Midbrain (tissue), 1 donor: ENCODE results near the gene KRT34.
"Not testable (repeated sequence)": the region's sequence is repeated elsewhere in the genome, so short reads cannot be mapped to it uniquely, and the experiment has no call there.

ENCODE experiments used
- DNase-seq: peaks from one replicate; lab custom pipeline; 2025; lab: John Stamatoyannopoulos, UW

Gene KRT34

DNA sequence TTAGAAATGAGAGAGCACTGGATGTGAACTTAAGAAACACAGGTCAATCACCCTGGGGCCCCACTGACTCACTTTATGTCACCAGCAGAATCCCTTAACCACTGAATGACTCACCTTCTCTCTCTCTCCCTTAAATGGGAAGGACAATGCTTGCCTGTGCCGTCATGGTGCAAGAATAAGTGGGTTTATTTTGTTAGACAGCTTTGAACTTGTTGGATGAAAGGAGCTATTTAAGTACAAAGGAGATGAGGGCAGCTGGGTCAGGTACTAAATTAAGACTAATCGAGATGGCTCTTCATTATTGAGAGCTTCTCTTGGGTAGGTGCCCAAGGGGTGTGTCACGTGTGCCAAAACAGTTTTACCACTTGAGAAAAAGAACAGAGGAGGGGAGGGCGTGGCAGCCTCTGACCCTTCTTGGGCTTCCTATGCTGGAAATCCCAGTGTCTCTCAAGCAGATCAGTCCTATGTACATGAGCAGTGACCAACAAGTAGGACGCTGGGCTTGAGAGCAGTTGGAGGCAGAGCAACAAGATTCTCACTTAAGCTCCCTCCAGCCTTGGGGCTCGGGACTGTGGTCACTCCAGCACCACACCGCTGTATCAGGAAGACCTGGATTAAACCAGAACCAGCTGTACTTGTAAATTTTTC lies 22.0 kb upstream of the KRT34 start:
- DNase-seq, result no peak

DNA sequence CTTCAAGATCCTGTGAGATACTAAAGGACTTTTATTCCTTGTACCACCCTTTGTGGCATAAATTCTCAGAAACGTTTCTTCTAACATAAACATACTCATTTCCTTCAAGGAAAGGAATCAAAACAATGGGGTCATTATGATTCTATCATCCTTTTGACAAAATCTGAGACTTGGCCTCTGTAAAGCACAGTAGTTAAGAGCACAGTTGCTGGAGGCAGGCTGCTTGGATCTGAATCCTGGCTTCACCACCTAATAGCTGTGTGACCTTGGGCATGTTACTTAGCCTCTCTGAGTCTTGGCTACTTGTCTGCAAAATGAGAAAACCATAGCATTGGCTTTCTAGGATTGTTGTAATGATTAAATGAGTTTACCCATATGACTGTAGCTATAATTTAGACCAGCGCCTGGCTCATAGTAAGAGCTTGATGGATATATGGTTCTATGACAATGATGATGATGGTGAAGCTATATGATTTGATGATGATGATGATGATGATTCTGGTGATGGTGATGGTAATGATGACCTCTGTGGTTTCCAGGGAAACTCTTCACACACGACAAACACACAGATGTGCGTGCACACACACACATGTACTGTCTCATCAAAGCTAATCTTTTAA lies 21.4 kb upstream of the KRT34 start:
- no peak for DNase-seq

DNA sequence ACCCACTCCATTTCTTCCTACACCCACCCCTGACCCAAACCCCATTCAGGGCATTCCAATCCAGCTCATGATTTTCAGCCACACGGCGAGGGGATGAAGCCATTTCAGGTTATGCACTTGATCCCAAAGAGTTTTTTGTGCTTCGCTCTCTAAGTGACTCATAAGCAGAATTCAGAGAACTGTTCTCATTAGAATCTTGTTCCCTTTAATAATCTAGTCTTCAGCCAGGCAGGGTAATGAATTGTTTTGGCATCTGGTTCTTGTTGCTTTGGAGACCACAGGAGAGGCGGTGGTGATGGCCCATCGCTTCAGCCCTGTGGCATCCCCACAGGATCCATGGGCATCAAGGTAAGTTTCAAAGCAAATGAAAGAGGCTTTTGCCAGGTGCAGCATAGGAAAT lies 20.1 kb upstream of the KRT34 start:
- no peak for DNase-seq

DNA sequence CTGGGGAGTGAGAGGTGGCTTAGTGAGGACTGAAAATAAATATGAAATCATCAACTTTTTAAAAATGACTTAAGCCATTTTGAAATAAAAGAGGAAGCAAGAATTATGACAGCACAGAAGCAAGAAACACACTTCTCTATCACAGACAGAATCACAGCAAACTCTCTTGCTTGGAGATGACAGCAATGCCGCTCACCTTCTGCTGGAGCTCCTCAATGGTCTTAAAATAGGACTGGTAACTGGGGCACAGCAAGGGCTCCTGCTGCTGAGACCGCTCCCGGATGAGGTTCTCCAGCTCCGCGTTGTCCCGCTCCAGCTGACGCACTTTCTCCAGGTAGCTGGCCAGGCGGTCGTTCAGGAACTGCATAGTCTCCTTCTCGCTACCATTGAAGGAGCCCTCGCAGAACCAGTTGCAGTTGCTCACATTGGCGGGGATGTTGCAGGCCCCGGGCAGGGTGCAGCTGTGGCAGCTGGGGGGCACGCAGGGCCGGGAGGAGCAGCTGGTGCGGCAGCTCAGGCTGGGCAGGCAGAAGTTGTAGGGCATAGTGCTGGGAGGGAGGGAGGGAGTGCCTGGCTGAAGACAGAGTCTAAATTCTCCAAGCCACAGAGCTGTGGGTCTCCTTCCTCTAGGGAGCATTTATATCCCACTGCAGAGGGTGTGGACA lies 15.0 kb upstream of the KRT34 start, which contains the start of gene KRT31:
TSS of gene KRT31 (minus strand) at position 613 of the 665 bp plus-strand sequence. CDS start at position 544, 69 bp downstream.
- DNase-seq, result no peak

DNA sequence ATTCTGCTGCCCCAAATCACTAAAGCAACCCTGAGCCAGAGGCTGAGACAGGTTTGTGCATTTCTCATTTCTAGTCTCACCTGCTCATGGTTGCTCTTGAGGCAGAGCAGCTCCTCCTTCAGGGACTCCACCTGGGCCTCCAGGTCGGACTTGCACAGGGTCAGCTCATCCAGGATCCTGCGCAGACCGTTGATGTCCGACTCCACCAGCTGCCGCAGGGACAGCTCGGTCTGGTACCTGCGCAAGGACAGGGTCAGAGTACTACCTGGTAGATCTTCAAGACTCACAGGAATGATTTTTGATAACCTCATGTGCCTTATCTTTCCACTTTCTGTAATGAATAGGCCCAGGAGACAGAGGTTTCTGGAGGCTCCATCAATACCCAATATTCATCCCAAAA lies 14.2 kb upstream of the KRT34 start:
- no peak for DNase-seq

DNA sequence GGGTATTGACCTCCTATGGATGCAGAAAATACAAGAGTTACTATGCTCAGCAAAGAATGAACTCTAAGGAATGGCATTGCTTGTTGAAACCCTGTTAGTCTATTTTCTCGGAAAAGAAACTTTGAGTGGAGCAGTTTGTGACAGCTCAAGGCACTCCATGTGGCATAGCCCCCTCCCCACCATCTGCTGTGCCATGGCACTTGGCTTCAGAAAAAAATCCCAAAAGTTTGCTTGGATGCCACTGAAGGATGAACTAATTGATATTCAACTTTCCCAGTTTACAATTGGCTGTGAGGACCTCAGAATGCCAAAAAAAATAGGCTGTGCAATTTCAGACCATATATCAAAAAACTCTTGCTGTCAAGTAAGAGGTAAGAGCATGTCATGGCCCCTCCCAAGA lies 13.5 kb upstream of the KRT34 start:
- DNase-seq, result no peak

DNA sequence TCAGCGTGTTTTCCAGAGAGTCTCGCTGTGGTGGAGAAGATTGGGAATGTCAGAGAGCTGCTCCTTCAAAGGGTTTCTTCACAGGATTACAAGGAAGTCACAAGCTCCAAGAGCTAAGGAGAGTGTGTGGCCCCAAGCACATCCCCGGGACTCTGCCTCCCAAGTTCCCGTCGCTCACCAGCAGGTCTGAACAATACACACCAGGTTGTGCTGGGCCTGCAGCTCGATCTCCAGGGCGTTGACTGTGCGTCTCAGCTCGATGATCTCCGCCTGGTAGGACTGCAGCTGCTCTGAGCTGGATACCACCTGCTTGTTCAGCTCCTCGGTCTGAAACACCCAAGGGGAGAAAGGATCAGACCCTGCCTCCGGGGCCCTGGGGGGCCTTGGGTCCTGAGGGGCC lies 12.9 kb upstream of the KRT34 start:
- not testable (repeated sequence) for DNase-seq

DNA sequence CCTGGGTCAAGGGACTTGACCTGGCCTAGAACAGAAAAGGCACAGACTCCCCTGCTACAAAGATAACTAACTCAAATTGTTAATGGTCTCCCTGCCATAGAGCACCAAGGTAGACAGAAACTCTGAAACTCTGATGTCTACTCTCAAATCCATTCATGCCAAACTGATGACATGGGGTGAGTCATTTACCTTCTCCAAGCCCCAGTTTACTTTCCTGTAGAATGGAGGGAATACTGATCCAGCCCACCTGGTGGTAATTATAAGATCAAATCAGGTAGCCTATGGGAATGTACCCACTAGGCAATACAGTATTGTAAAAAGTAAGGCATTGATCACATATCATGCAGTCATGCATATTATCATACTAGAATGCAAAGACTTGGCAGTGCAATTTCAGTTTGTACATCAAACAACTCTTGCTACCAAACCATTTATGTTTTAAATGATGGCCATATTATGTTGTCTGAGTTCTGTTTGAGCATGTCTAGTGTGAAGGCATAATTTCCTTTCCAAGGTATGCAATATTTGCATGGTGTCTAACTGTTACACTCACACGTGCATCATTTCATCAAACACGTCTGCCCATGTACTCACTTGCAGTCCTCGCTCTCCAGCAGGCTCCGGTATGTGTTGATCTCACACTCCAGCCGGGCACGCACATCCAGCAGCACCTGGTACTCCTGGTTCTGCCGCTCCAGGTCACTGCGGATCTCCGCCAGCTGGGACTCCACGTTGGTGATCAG lies 12.3 kb upstream of the KRT34 start:
- no peak for DNase-seq

DNA sequence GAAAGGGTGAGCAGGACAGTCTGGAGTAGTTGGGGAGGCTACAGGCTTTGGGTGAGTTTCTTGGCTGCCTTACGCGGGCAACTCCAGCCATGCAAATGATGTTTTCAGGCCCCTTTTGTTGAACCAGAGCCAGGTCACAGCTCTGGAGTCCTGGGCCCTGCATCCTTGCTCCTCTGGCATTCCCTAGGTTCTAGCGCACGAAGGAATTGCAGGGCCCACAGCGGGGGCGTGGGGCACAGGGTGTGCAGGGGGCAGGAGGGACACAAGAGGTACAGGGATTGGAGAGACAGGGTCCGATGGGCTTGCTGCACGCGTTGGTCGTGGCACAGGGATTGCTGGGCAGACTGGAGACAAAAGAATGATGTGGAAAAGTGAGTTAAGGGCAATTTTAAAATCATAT lies 11.7 kb upstream of the KRT34 start:
- DNase-seq, result no peak

DNA sequence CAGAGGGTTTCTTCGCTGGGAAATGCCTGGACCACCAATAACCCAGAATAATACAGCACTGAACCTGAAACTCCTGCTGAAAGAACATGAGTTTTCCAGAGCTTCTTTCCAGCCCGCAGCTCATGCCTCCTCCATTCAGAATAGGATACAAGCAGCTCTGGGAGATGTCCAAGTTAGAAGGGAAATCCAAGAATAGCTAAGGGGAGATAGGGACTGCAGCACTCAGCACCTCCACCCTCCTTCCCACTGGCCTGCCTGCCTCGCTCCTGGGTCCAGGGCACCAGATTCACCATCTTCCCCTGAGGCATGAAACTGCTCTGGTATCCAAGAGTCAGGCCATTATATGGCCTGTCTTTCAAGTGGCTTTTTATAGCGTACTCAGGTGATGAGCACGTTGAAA lies 11.2 kb upstream of the KRT34 start:
- DNase-seq, result no peak

DNA sequence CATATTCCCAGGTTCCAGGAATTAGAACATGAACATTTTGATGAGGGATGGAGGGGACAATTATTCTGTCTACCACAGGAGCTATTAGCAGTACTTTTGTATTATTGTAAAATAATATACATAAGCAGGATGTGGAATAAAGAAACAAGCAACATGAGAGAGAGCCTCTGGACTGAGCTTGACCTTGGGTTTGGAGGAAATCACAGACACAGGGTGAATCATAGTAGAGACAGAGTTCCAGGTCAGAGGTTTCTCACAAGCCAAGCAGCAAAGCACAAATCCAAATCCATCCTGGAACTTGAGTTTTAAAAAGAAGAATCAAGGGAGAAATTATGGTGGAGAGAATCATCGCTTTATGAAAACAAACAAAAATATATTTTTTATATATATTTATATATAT lies 10.2 kb upstream of the KRT34 start:
- no peak for DNase-seq

DNA sequence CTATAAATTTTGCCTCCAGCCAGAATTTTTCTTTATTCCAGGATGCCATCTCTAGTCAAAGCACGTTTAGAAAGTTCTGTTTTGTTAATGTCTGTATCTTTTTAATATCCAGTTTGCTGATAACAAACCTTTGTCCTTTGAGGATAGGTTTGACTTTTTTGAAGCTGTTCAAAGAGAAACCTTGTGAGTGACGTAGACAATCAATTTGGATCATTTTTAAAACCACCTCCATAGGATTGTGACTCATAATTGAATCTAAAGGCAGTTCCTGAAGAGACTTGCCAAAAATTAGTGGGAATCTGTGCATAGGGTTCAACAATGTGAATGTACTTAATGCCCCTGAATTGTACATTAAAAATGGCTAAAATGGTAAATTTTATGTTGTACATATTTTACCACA lies 9.4 kb upstream of the KRT34 start:
- DNase-seq, result no peak

DNA sequence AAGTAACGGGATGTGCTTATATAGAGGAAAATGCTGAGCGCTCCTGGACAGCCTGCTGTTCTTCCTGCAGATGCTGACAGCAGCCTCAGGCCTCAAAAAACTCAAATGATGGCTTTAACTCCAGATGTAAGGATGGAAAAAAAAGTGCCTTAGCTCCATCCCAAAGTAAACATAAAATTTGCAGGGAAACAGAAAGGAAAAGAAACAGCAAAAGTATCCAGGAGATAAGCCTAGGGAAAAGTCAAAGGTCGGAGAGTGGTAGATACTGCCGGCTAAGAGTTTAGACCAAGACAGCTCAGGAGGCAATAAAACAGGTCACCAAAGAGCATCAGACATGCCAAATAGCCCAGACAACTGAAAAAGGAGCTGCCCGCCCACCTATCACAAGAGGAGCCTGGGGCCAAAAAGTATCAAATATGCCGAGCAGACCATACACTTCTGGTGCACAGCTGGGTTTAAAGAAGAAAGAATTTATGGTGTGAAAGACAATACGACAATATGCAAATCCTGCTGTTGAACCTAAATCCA lies 8.4 kb upstream of the KRT34 start:
- DNase-seq, result no peak

DNA sequence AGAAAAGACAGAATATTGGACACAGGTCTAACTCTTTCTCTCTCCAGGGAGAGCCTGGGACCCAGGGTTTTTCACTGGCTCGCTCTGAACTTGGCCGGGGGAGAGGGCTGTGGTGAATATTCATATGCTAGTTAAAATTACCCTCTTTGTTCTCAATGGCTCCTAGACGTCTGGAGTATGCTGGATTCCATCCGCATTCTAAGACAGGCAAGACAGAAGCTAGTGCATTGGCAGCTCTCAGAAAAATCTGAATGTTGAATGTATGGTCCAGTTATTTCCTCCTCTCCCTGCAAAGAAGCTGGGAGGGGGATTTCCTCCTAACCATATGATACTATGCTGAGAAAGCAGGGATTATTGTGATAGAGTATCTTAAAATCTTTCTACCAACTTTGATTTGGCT lies 5.6 kb upstream of the KRT34 start:
- DNase-seq, result no peak

DNA sequence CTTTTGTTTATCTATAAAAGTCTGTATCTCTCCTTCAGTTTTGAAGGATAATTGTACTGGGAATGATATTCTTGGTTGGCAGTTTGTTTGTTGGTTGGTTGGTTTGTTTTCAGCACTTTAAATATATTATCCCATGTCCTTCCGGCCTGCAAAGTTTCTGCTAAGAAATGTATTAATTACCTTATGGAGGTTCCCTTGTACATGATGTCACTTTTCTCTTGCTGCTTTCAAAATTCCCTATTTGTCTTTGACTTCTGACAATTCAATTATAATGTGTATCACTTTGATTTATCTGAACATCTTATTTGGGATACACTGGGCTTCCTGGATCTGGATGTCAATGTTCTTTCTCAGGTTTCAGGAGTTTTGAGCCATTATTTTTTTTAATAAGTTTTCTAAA lies 4.1 kb upstream of the KRT34 start:
- DNase-seq, result no peak

DNA sequence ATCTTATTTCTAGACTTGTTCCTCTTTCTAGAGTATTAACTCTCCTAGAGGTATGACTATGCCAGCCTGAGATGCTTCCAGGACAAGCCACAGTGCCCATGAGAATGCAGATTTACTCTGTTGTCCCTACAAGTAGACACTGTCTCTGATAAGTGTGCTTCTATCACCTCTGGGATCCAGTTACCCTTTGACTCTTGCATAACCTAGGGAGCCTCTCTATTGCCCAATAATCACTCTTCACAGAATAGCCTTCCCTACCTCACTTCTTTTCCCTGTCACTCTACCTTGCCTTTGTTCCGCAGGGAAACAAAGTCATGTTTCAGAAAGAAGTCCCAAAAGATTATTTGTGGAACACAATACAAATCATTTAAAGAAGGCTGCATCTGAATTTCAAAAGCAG lies 1.6 kb upstream of the KRT34 start:
- no peak for DNase-seq

DNA sequence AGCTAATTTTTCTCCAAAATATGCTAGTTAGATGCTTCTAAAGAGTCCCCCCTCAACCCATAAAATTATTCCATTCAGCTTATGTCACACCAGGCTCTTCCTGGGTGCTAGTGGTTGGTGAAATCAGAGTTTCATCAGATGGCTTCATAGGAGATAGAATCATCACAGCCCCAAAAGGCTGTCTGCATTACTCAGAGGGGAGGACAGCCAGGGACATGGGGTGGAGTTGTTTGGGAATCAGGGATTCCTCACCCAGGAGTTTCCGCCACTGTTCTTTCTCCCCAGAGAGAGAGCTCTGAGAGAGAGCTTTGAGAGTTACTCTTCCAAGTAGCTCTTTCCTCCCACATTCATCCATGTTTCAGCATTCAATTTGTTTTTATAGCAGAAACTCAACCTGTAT lies 288 bp upstream of the KRT34 start:
- DNase-seq, result no peak

DNA sequence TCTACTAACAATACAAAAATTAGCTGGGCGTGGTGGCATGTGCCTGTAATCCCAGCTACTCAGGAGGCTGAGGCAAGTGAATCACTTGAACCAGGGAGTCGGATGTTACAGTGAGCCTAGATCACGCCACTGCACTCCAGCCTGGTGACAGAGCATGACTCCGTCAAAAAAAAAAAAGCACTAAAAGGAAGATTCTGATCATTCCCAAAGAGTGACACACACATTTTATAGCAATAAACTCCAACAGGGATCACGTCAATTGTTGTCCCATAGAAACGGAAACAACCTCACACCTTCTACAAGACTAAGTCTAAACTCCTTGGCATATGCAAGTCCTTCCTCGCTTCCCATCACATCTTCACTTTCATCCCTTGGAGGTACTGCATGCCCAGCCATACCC lies 2.0 kb downstream of the KRT34 start:
- not testable (repeated sequence) for DNase-seq

DNA sequence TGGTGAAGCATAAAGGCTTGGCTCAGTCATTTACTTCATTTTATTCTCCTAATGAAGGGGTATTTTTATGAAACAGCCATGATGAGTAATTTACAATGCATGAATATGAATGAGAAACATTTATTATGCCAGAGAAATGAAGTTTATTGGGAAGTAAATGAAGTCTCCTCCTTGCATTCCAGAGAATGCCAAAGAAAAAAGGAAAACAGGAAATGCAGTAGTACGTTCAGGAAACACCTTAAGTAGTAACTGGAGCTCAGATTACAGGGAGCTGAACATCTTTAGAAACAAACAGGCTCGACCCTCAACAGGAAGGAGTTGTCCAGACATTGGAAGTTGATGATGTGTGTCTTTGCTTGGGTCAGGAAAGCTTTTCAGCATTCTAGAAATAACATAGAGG lies 4.6 kb downstream of the KRT34 start:
- DNase-seq, result no peak

DNA sequence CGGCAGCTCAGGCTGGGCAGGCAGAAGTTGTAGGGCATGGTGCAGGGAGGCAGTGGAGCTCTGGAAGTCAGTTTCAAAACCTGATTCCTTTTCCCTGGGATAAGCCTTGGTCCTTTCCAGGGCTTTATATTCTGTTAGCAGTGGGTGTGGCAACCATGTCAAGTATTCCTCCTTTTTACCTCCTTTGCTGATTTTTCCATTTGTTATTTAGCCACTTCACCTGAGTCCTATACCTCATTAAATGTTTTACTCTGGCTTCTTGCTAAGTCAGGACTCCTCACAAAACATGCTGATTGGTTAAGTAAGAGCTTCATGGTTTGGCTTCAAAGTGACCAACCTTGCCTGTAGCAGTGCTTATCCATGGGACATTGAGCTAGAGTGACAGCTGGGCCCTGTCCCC lies 12.4 kb downstream of the KRT34 start, which contains the start of gene KRT33B:
TSS of gene KRT33B (minus strand) at position 101 of the 400 bp plus-strand sequence. CDS start at position 38, 63 bp downstream.
- DNase-seq, result no peak

DNA sequence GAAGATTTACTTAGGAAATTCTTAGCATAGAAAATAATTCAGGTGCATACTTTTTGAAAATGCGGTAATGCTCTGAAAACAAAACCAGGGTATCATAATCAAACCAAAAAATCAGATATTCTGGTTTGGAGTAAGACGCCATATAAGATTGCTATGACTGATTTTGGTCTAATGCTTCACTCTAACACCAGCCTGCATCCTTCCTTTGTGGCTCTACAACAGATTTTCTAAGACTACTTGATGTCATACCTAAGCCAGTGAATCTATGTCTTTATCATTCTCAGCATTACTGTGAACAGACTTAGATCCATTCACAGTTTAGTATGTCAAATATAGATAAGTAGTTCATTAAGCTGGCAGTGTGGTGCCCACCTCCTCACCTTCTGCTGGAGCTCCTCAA lies 13.1 kb downstream of the KRT34 start:
- DNase-seq, result no peak

DNA sequence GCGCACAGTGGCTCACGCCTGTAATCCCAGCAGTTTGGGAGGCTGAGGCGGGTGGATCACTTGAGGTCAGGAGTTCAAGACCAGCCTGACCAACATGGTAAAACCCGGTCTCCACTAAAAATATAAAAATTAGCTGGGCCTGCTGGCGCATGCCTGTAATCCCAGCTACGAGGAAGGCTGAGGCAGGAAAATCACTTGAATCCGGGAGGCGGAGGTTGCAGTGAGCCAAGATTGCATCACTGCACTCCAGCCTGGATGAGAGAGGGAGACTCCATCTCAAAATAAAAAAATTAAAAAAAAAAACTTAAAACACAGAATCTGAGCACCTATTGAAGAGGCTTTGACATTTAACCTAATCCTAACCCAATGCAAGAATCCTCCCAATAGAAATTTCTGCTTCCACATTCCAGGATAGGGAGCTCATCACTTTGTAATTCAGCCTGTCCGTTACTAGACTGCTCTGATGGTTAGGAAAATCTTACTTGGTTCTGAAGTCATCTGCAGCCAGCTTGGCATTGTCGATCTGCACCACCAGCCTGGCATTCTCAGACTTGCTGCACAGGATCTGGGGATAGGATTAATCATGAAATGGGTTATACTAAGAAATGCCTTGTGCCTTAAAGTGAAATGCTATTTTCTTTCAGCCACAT lies 14.6 kb downstream of the KRT34 start:
- no peak for DNase-seq
